Type B pancreatic cell (in vitro differentiated cells): ENCODE measurements around the gene TRAPPC8. TPM values are rescaled to one million over a fixed set of nuclear protein-coding genes. Genes with fewer than 3 reads are reported as not detected.

Source experiments
- DNase-seq: peaks from one replicate; pipeline ENCODE4 v3.0.0; 2021; ENCODE audit warnings: mixed read lengths; ENCODE audit not compliant: unreplicated experiment; ENCODE audit errors: extremely low spot score
- H3K27ac Mint-ChIP-seq: 2 replicates; pipeline ENCODE4 v1.8.0; 2021; ENCODE audit warnings: mild to moderate bottlenecking, mixed read lengths
- H3K27me3 Mint-ChIP-seq: 2 replicates; pipeline ENCODE4 v1.8.0; 2021; ENCODE audit warnings: mixed read lengths
- H3K36me3 Mint-ChIP-seq: 2 replicates; pipeline ENCODE4 v1.8.0; 2021; ENCODE audit warnings: mixed read lengths
- H3K4me1 Mint-ChIP-seq: one replicate; pipeline ENCODE4 v1.8.0; 2021; ENCODE audit warnings: mixed read lengths; ENCODE audit not compliant: unreplicated experiment
- H3K4me3 Mint-ChIP-seq: 2 replicates; pipeline ENCODE4 v1.8.0; 2021; ENCODE audit warnings: mild to moderate bottlenecking, mixed read lengths
- H3K9me3 Mint-ChIP-seq: 2 replicates; pipeline ENCODE4 v1.8.0; 2021; ENCODE audit warnings: mixed read lengths
- CTCF ChIP-seq: fragments of 200-600 bp; sonication (generic); conservative IDR thresholded peaks from 2 replicates; pipeline ENCODE4 v1.5.0; 2021; ENCODE audit warnings: antibody characterized with exemption, mild to moderate bottlenecking
- total RNA-seq: library from RNA; stranded (reverse); gene quantifications from 2 replicates; pipeline ENCODE4 v1.2.1, GENCODE V29; 2021; ENCODE audit warnings: low replicate concordance

The TRAPPC8 gene
- total RNA-seq, 1 donor from 2014 or later = 43.6 TPM

DNA sequence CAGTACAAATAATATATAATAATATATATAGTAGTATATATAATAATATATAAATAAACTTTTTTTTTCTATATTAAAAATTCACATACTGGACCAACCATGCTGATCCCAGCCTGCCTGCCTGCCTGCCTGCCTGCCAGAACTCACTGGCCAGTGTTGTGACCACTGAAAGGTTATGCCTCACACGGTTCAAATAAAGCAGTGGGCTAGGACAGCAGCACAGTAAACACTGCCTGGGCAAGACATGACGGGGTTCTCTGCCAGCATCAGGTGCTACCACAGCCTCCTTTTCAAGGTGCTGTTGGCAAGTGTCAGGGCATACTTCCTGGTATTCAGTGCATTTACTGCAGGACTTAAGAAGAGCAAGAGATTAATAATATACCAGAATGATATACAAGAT, 67.6 kb downstream of the TRAPPC8 start:
- H3K9me3 Mint-ChIP-seq = peaks cover 1% of the 10 kb centered on the region
- H3K4me1 Mint-ChIP-seq = no peaks in the 10 kb centered on the region
- H3K4me3 Mint-ChIP-seq = no peak overlapping the region
- no peak for TF ChIP-seq CTCF
- no peak overlapping the region for H3K27ac Mint-ChIP-seq
- peaks cover 49% of the 10 kb centered on the region for H3K36me3 Mint-ChIP-seq
- H3K27me3 Mint-ChIP-seq = no peaks in the 10 kb centered on the region
- no peak for DNase-seq

GRCh38 chr18:31863103-31863502, 79.8 kb downstream of the TRAPPC8 start:
- no peak overlapping the region for H3K27ac Mint-ChIP-seq
- no peak for TF ChIP-seq CTCF
- no peaks in the 10 kb centered on the region for H3K4me1 Mint-ChIP-seq
- peaks cover 2% of the 10 kb centered on the region for H3K36me3 Mint-ChIP-seq
- no peaks in the 10 kb centered on the region for H3K9me3 Mint-ChIP-seq
- H3K4me3 Mint-ChIP-seq = no peak overlapping the region
- no peak for DNase-seq
- no peaks in the 10 kb centered on the region for H3K27me3 Mint-ChIP-seq

DNA sequence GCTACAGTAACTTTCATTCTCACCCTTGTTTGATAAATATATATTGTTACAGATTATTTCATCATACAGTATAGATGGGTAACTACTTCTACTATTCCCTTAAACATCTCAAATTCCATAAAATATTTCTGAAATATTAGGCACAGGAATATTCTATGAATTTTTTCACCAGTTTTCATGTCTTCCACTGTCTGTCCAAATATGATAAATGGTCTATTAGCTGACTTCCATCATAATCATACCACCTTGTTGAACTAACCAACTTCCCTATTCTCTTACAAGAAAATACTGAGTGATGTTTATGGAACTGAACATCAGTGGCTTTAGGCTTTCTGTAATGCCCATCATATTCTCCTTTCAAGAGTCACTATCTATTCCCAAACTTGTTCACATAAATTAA, 82.4 kb downstream of the TRAPPC8 start:
- H3K4me1 Mint-ChIP-seq = no peaks in the 10 kb centered on the region
- H3K4me3 Mint-ChIP-seq = no peak overlapping the region
- peaks cover 11% of the 10 kb centered on the region for H3K36me3 Mint-ChIP-seq
- TF ChIP-seq CTCF = no peak
- H3K27me3 Mint-ChIP-seq = no peaks in the 10 kb centered on the region
- DNase-seq = no peak
- no peaks in the 10 kb centered on the region for H3K9me3 Mint-ChIP-seq
- no peak overlapping the region for H3K27ac Mint-ChIP-seq

- H3K4me1 Mint-ChIP-seq = no peaks in the 10 kb centered on the region
- H3K36me3 Mint-ChIP-seq = peaks cover 11% of the 10 kb centered on the region
- no peaks in the 10 kb centered on the region for H3K27me3 Mint-ChIP-seq
- TF ChIP-seq CTCF = no peak
- H3K9me3 Mint-ChIP-seq = no peaks in the 10 kb centered on the region
- no peak overlapping the region for H3K27ac Mint-ChIP-seq
- H3K4me3 Mint-ChIP-seq = no peak overlapping the region
- DNase-seq = no peak
Observed at GRCh38 chr18:31857526-31858106, 85.3 kb downstream of the TRAPPC8 start.

GRCh38 chr18:31850844-31851243, 92.1 kb downstream of the TRAPPC8 start:
- peaks cover 10% of the 10 kb centered on the region for H3K36me3 Mint-ChIP-seq
- no peaks in the 10 kb centered on the region for H3K27me3 Mint-ChIP-seq
- DNase-seq = no peak
- TF ChIP-seq CTCF = no peak
- no peaks in the 10 kb centered on the region for H3K9me3 Mint-ChIP-seq
- no peaks in the 10 kb centered on the region for H3K4me1 Mint-ChIP-seq
- H3K27ac Mint-ChIP-seq = no peak overlapping the region
- H3K4me3 Mint-ChIP-seq = no peak overlapping the region

DNA sequence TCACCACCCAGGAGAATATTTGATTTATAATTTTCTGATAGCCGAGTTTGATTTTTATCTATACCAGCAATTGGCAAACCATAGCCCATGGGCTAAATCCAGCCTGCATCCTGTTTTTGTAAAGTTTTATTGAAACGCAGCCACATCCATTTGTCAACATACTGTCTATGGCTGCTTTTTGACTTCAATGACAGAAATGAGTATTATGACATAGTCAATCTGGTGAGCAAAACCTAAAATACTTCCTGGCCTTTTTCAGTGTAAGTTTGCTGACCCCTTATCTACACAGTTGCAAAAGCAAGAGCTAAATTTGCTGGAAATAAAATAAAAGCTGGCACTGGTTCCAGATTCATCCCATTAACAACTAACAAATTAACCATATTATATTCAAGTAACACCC, 102.4 kb downstream of the TRAPPC8 start:
- no peak for DNase-seq
- Mint-ChIP-seq H3K27ac (no peak overlapping the region), H3K4me1 (no peaks in the 10 kb centered on the region), H3K9me3 (no peaks in the 10 kb centered on the region), H3K27me3 (no peaks in the 10 kb centered on the region), H3K36me3 (peaks cover 30% of the 10 kb centered on the region), H3K4me3 (no peak overlapping the region)
- TF ChIP-seq CTCF = no peak
